Measurements from ENCODE around the gene CASP4.

The CASP4 gene

GRCh38 chr11:104895634-104896033 is 72.7 kb downstream of the CASP4 start:
- no peak overlapping the region for H3K4me3 ChIP-seq (ENCODE audit: low read length)
- no peak for TF ChIP-seq CTCF (conservative IDR thresholded peaks at IDR 0.05; ENCODE audit: low read depth, low read length)
- no peak for DNase-seq (ENCODE audit: low read depth)

- DNase-seq (ENCODE audit: low read depth), result no peak
- TF ChIP-seq CTCF (conservative IDR thresholded peaks at IDR 0.05; ENCODE audit: low read depth, low read length), result no peak
- no peak overlapping the region for H3K4me3 ChIP-seq (ENCODE audit: low read length)
These were observed 74.5 kb downstream of the CASP4 start for GRCh38 chr11:104893876-104894275.

All from retinal pigment epithelial cell (primary cell).